H1 (cell line): ENCODE measurements around the gene CRYBG1. TPM values are rescaled to one million over a fixed set of nuclear protein-coding genes. Genes with fewer than 3 reads are reported as not detected.

Source experiments
- CTCF ChIA-PET: fragments of 300-600 bp; sonication (Branson Sonifier 250); formaldehyde crosslinking; loops from one replicate; lab custom pipeline; 2021; ENCODE audit not compliant: partially characterized antibody; lab: Charles Lee
- POLR2A ChIA-PET: fragments of 300-600 bp; sonication (Branson Sonifier 250); formaldehyde crosslinking; loops from one replicate; lab custom pipeline; 2021; ENCODE audit warnings: inconsistent platforms; ENCODE audit not compliant: partially characterized antibody; lab: Charles Lee
- DNase-seq, 2 experiments: peaks; one replicate each; pipeline versions ENCODE4 v3.0.0 to v3.0.0-alpha.2; 2010 to 2022; ENCODE audit warnings: low spot score in 2 of 2, low read depth in 1 of 2, mixed read lengths in 1 of 2
- FAIRE-seq: peaks from 2 replicates; lab custom pipeline; 2011; peaks lifted over from hg19 to GRCh38; lab: Jason Lieb, UNC
- H2AFZ ChIP-seq: 2 replicates; pipeline ENCODE4 v1.8.1; 2012; ENCODE audit warnings: low read length, inconsistent platforms
- H2AK5ac ChIP-seq: 2 replicates; pipeline ENCODE4 v1.6.1; 2013; ENCODE audit warnings: low read depth, low read length
- H2BK120ac ChIP-seq: replicated peaks from 2 replicates; pipeline ENCODE3; 2013; ENCODE audit warnings: low read depth, low read length, inconsistent platforms
- H2BK12ac ChIP-seq: 2 replicates; pipeline ENCODE4 v1.6.1; 2013; ENCODE audit warnings: low read depth, low read length
- H2BK15ac ChIP-seq: 2 replicates; pipeline ENCODE4 v1.6.1; 2013; ENCODE audit warnings: low read length
- H2BK20ac ChIP-seq: 2 replicates; pipeline ENCODE4 v1.6.1; 2013; ENCODE audit warnings: low read length
- H2BK5ac ChIP-seq: 2 replicates; pipeline ENCODE4 v1.6.1; 2013; ENCODE audit warnings: low read depth, low read length
- H3K14ac ChIP-seq: 2 replicates; pipeline ENCODE4 v1.6.1; 2013; ENCODE audit warnings: inconsistent platforms; ENCODE audit not compliant: insufficient read length
- H3K18ac ChIP-seq: 2 replicates; pipeline ENCODE4 v1.6.1; 2013; ENCODE audit warnings: low read length; ENCODE audit errors: extremely low read depth
- H3K23ac ChIP-seq: 2 replicates; pipeline ENCODE4 v1.6.1; 2013; ENCODE audit warnings: inconsistent platforms; ENCODE audit not compliant: insufficient read length
- H3K23me2 ChIP-seq: 2 replicates; pipeline ENCODE4 v1.6.1; 2013; ENCODE audit warnings: low read depth, low read length
- H3K27ac ChIP-seq: 2 replicates; pipeline ENCODE4 v1.6.1; 2011; ENCODE audit warnings: low read depth, low read length, inconsistent platforms
- H3K27me3 ChIP-seq, 4 experiments: replicated peaks in 1 of 4; 1 replicate in 1 of 4; 2 replicates in 3 of 4; pipeline versions ENCODE4 v1.6.1 to v1.8.1; 2011 to 2013; ENCODE audit warnings: low read length in 3 of 4, mild to moderate bottlenecking in 3 of 4, inconsistent platforms in 2 of 4, mixed read lengths in 2 of 4, moderate library complexity in 1 of 4; ENCODE audit not compliant: control insufficient read depth in 3 of 4, insufficient read depth in 3 of 4; ENCODE audit errors: extremely low read depth in 1 of 4
- H3K36me3 ChIP-seq, 4 experiments: 2 replicates each; pipeline versions ENCODE4 v1.6.1 to v1.8.1; 2011 to 2013; ENCODE audit warnings: mild to moderate bottlenecking in 4 of 4, low read length in 3 of 4, moderate library complexity in 2 of 4, control low read depth in 1 of 4, inconsistent platforms in 1 of 4; ENCODE audit not compliant: insufficient read depth in 4 of 4, control insufficient read depth in 2 of 4
- H3K4ac ChIP-seq: replicated peaks from 2 replicates; pipeline ENCODE3; 2013; ENCODE audit warnings: low read length, low read depth, mixed read lengths, inconsistent platforms; ENCODE audit not compliant: insufficient read length
- H3K4me1 ChIP-seq, 4 experiments: replicated peaks in 1 of 4; 1 replicate in 1 of 4; 2 replicates in 3 of 4; pipeline versions ENCODE4 v1.6.1 to v1.8.1; 2011 to 2013; ENCODE audit warnings: low read length in 3 of 4, inconsistent platforms in 2 of 4, mixed read lengths in 1 of 4; ENCODE audit not compliant: insufficient read depth in 4 of 4, control insufficient read depth in 3 of 4
- H3K4me2 ChIP-seq, 2 experiments: 2 replicates each; pipeline versions ENCODE4 v1.6.1 to v1.8.1; 2011 to 2013; ENCODE audit warnings: low read depth in 2 of 2, low read length in 2 of 2, control low read depth in 1 of 2, inconsistent platforms in 1 of 2, mild to moderate bottlenecking in 1 of 2; ENCODE audit not compliant: insufficient read depth in 1 of 2
- H3K4me3 ChIP-seq, 4 experiments: fragments of 200-600, 300-600 bp in 1 of 4; sonication (generic), shearing (Covaris generic), sonication (Bioruptor Twin) in 1 of 4; 2 replicates each; pipeline versions ENCODE4 v1.5.1 to v1.8.1; 2011 to 2016; ENCODE audit warnings: low read length in 4 of 4, low read depth in 3 of 4, control low read depth in 2 of 4, inconsistent platforms in 2 of 4, mild to moderate bottlenecking in 2 of 4, mixed read lengths in 1 of 4, moderate library complexity in 1 of 4; ENCODE audit not compliant: insufficient read depth in 2 of 4; ENCODE audit errors: extremely low read depth in 1 of 4
- H3K56ac ChIP-seq: replicated peaks from 2 replicates; pipeline ENCODE3; 2013; ENCODE audit warnings: low read depth, mild to moderate bottlenecking, mixed read lengths, low read length, inconsistent platforms; ENCODE audit not compliant: insufficient read length
- H3K79me1 ChIP-seq: 2 replicates; pipeline ENCODE4 v1.6.1; 2013; ENCODE audit warnings: low read depth, low read length, control low read depth
- H3K79me2 ChIP-seq, 2 experiments: 2 replicates each; pipeline versions ENCODE4 v1.6.1 to v1.8.1; 2012 to 2013; ENCODE audit warnings: low read length in 2 of 2, mild to moderate bottlenecking in 2 of 2, inconsistent platforms in 1 of 2; ENCODE audit not compliant: insufficient read depth in 2 of 2, control insufficient read depth in 1 of 2
- H3K9ac ChIP-seq, 4 experiments: replicated peaks in 1 of 4; 1 replicate in 1 of 4; 2 replicates in 3 of 4; pipeline versions ENCODE4 v1.6.1 to v1.8.1; 2011 to 2013; ENCODE audit warnings: low read depth in 3 of 4, low read length in 3 of 4, control low read depth in 2 of 4, mild to moderate bottlenecking in 2 of 4, moderate library complexity in 2 of 4, inconsistent platforms in 1 of 4; ENCODE audit errors: extremely low read depth in 1 of 4
- H3K9me3 ChIP-seq, 2 experiments: 2 replicates each; pipeline versions ENCODE4 v1.6.1 to v1.8.1; 2012 to 2013; ENCODE audit warnings: mild to moderate bottlenecking in 2 of 2, moderate library complexity in 2 of 2, control low read depth in 1 of 2, inconsistent platforms in 1 of 2, low read depth in 1 of 2, low read length in 1 of 2, mixed read lengths in 1 of 2; ENCODE audit not compliant: insufficient read depth in 2 of 2
- H4K20me1 ChIP-seq, 2 experiments: replicated peaks in 1 of 2; 2 replicates each; pipeline versions ENCODE3 to v1.8.1; 2011 to 2013; ENCODE audit warnings: inconsistent platforms in 2 of 2, low read length in 2 of 2, mild to moderate bottlenecking in 1 of 2; ENCODE audit not compliant: insufficient read depth in 2 of 2, control insufficient read depth in 1 of 2
- H4K5ac ChIP-seq: 2 replicates; pipeline ENCODE4 v1.6.1; 2013; ENCODE audit warnings: low read length, low read depth, mixed read lengths, inconsistent platforms; ENCODE audit not compliant: insufficient read length
- H4K8ac ChIP-seq: 2 replicates; pipeline ENCODE4 v1.8.0; 2013; ENCODE audit warnings: mild to moderate bottlenecking, moderate library complexity, low read length, inconsistent platforms; ENCODE audit not compliant: insufficient read depth; ENCODE audit errors: extremely low read depth
- H4K91ac ChIP-seq: replicated peaks from 2 replicates; pipeline ENCODE3; 2013; ENCODE audit warnings: low read length, mixed read lengths, inconsistent platforms; ENCODE audit not compliant: insufficient read length
- CREB1 ChIP-seq: IDR thresholded peaks from 2 replicates; pipeline ENCODE4 v1.6.1; 2012; ENCODE audit warnings: inconsistent platforms
- HDAC2 ChIP-seq, 2 experiments: fragments of 300-600 bp in 1 of 2; sonication (generic) in 1 of 2; IDR thresholded peaks; 2 replicates each; pipeline ENCODE4 v1.6.1; 2011 to 2012; ENCODE audit warnings: low read depth in 2 of 2, low read length in 2 of 2, mild to moderate bottlenecking in 2 of 2, moderate library complexity in 2 of 2, borderline replicate concordance in 1 of 2, inconsistent platforms in 1 of 2
- HDAC6 ChIP-seq: IDR thresholded peaks from one replicate; pipeline ENCODE4 v1.7.1; 2012; ENCODE audit warnings: low read depth, mild to moderate bottlenecking, inconsistent platforms, low read length, moderate library complexity
- KDM4A ChIP-seq: IDR thresholded peaks from one replicate; pipeline ENCODE4 v1.7.1; 2012; ENCODE audit warnings: low read depth, mild to moderate bottlenecking, moderate library complexity, low read length, inconsistent platforms; ENCODE audit not compliant: severe bottlenecking
- TAF7 ChIP-seq: optimal IDR thresholded peaks from 2 replicates; pipeline ENCODE3; 2011; ENCODE audit warnings: low read depth, mild to moderate bottlenecking, inconsistent platforms, low read length, moderate library complexity, borderline replicate concordance
- YY1 ChIP-seq: IDR thresholded peaks from 2 replicates; pipeline ENCODE4 v1.6.1; 2011; ENCODE audit warnings: low read depth, mild to moderate bottlenecking, low read length
- WGBS, 2 experiments: shearing (Covaris generic) in 1 of 2; methylation state at CpG; one replicate each; pipeline versions ENCODE4 v1.1.6 to v1.1.7; 2013 to 2015; ENCODE audit warnings: low lambda C conversion rate in 2 of 2, mixed read lengths in 2 of 2, inconsistent platforms in 1 of 2, low coverage in 1 of 2, missing lambda C conversion rate in 1 of 2; ENCODE audit not compliant: insufficient replicate concordance in 2 of 2, insufficient coverage in 1 of 2, insufficient read length in 1 of 2; ENCODE audit errors: extremely low coverage in 1 of 2, missing lambda C conversion rate in 1 of 2; 5-methylcytosine and 5-hydroxymethylcytosine counted together
- polyA plus RNA-seq, 7 experiments: library from polyadenylated mRNA; depleted of rRNA in 3 of 7; stranded (reverse) in 5 of 7; unstranded in 2 of 7; fragments of >200 nt in 5 of 7; fragments of 200-250 nt in 2 of 7; gene quantifications; 1 replicate in 5 of 7; 2 replicates in 1 of 7; 4 replicates in 1 of 7; pipeline versions ENCODE4 v1.2.1 to v1.2.3, GENCODE V29; 2011 to 2013; ENCODE audit warnings: missing spikeins in 2 of 7, mixed read lengths in 2 of 7
- total RNA-seq: library from RNA; stranded (reverse); fragmentation: NEBNext Ultra II Directional; extraction: Animal tissue kit (Norgen Biotek cat#: 25700); gene quantifications from 2 replicates; pipeline ENCODE4 v1.2.1, GENCODE V29; 2021

Gene CRYBG1
- total and polyA plus RNA-seq, 2 of the 8 experiments (the other 6 are each of a cell fraction or from before 2014, with no cell fraction given) = 2.2 to 11.6 TPM

DNA sequence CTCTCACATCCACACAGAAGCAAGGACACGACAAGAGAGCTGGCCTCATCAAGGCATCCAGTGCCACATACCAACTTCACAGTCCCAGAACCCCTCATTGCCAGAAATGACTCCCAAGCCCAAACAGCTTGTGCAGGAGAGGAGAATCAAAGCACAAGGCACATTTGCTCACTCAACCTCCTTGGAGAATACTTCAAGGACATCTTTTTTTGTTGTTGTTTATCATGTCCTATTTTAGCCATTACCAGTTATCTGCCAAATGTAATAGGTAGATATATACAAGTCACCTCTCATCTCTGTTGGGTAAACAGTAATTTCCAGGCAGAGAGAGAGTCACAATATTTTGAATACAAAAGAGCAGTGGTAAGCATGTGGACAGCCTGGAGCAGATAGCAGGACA lies 221.0 kb downstream of the CRYBG1 start:
- Histone ChIP-seq H3K14ac (no peak overlapping the region), H2AFZ (no peak overlapping the region), H3K4me3 (no peak overlapping the region), H3K9me3 (no peaks in the 10 kb centered on the region), H3K4ac (no peak overlapping the region), H3K4me1 (peaks cover 0 to 2% (median 0%) of the 10 kb centered on the region in 4 experiments; a peak in 1 of 7 replicates), H2BK5ac (no peak overlapping the region), H3K4me2 (no peak overlapping the region), H2BK120ac (no peak overlapping the region), H4K91ac (no peak overlapping the region), H4K5ac (no peak overlapping the region), H3K56ac (no peak overlapping the region), H2AK5ac (no peak overlapping the region), H3K9ac (no peak overlapping the region), H3K18ac (no peak overlapping the region), H3K27ac (no peak overlapping the region), H2BK20ac (no peak overlapping the region), H2BK12ac (no peak overlapping the region), H3K27me3 (no peaks in the 10 kb centered on the region), H3K79me1 (no peaks in the 10 kb centered on the region), H4K20me1 (no peaks in the 10 kb centered on the region), H4K8ac (no peak overlapping the region), H2BK15ac (no peak overlapping the region), H3K23ac (no peak overlapping the region), H3K79me2 (no peaks in the 10 kb centered on the region), H3K23me2 (no peaks in the 10 kb centered on the region), H3K36me3 (peaks cover 0 to 12% (median 5%) of the 10 kb centered on the region in 4 experiments; a peak in 4 of 8 replicates)
- no peak for FAIRE-seq
- no peak for TF ChIP-seq HDAC2 (IDR thresholded peaks at IDR 0.05; ENCODE audit: borderline replicate concordance in 1 of 2, low read depth in 2 of 2, low read length in 2 of 2)
- TF ChIP-seq CREB1 = no peak
- TF ChIP-seq HDAC6 = no peak
- TF ChIP-seq YY1 = no peak
- TF ChIP-seq KDM4A = no peak
- no peak for TF ChIP-seq TAF7
- WGBS, 2 experiments = 80% methylated on average over 1 of the region's 1 CpG; no CpG with 5 or more reads in 1 of the 2 experiments
- POLR2A ChIA-PET = no interaction called here
- CTCF ChIA-PET = interaction anchor here (0.5 to 1.2 kb wide), 5 partner anchors 9 to 1123 kb away, joined by 3 to 4 read pairs (median 3); no protein-coding TSS in a partner anchor
- DNase-seq = no peak
